ENCODE results near the gene KRT1.

Gene KRT1

DNA sequence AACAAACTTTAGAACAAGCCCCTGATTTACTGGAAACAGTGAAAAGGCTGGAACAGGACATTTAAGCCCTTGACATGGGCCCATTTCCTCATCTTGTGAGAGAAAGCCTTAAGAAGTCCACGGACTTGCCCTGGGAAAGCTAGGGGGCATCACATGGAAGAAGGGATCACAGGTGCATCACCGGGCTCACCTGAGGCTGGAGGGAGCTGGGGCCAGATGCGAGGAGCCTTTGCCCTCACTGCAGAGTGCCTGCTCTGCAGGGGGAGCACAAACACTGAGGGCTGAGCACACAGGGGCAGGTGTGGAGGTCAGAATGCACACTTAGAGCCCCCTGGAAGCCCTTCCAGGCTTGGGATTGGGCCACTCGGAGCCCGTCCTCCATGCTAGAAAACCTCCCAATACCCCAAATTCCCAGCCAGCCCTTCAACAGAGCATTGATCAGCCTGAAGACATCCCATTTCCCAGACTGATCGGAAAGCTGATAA lies 5.2 kb upstream of the KRT1 start:
- POLR2A ChIA-PET: interaction anchor here (0.6 kb wide), 1 partner anchor 30 kb away, joined by 3 read pairs; no protein-coding TSS in a partner anchor
- no peak for DNase-seq (ENCODE audit: extremely low spot score)
- TF ChIP-seq, protein P1, sequence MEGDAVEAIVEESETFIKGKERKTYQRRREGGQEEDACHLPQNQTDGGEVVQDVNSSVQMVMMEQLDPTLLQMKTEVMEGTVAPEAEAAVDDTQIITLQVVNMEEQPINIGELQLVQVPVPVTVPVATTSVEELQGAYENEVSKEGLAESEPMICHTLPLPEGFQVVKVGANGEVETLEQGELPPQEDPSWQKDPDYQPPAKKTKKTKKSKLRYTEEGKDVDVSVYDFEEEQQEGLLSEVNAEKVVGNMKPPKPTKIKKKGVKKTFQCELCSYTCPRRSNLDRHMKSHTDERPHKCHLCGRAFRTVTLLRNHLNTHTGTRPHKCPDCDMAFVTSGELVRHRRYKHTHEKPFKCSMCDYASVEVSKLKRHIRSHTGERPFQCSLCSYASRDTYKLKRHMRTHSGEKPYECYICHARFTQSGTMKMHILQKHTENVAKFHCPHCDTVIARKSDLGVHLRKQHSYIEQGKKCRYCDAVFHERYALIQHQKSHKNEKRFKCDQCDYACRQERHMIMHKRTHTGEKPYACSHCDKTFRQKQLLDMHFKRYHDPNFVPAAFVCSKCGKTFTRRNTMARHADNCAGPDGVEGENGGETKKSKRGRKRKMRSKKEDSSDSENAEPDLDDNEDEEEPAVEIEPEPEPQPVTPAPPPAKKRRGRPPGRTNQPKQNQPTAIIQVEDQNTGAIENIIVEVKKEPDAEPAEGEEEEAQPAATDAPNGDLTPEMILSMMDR (IDR thresholded peaks at IDR 0.05; ENCODE audit: control extremely low read depth, extremely low read depth, low read depth, missing control alignments): no peak
- CTCF ChIA-PET: interaction anchor here (1.4 kb wide), 1 partner anchor 10 kb away, joined by 4 read pairs; no protein-coding TSS in a partner anchor

DNA sequence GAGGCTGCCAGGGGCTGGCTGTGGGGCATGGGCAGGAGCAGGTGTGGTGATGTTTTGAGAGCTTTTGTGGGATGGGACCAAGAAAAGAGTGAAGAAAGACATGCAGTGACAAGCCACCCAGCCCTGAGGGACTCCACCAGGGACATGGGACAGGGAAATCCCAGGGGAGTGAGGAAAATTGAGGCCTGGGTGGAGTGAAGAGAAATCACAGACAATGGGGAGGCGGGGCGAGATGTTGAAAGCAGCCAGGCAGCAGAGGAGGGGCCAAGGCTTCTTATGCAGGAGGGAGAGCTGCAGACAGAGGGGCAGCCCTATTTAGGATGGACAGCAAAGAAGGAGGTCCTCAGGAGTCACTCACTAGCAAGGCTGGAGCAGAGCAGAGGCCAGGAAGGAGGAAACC lies 4.2 kb upstream of the KRT1 start:
- POLR2A ChIA-PET: no interaction called here
- TF ChIP-seq, protein P1 (IDR thresholded peaks at IDR 0.05; ENCODE audit: control extremely low read depth, extremely low read depth, low read depth, missing control alignments): no peak
- no peak for DNase-seq (ENCODE audit: extremely low spot score)
- CTCF ChIA-PET: no interaction called here

DNA sequence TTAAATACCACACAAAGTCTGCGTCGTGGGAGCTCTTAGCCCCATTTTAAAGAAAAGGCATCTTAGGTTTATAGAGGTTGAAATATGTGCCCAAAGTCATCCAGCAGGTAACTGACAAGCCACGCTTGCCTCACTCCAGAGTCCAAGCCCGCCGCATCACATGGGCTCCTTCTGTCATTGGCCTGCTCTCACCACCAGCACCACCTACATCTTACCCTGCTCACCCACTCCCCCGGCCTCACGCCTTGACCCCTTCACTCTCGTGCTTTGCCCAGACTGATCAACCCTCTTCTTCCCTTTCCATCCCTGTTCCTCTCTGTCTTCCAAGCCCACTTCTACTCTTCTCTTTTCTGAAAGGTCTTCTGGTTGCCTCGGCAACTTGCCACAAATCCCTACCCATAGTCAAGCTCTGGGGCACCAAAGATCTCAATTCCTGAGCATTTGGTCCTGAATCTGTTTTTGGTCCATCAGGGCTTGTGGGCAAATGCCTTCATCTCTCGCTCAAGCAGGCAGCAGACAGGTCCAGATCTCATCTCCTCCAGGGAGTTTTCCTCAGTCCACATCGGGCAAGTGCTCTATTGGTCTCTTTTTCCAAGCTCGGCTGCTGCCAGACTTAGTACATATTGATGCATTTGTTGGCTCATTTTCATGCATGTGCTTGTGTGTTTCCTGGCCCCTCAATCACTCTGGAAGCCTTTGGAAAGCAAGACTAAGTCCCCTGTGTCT lies 3.5 kb upstream of the KRT1 start:
- TF ChIP-seq, protein P1 (IDR thresholded peaks at IDR 0.05; ENCODE audit: control extremely low read depth, extremely low read depth, low read depth, missing control alignments): no peak
- POLR2A ChIA-PET: no interaction called here
- CTCF ChIA-PET: no interaction called here
- DNase-seq (ENCODE audit: extremely low spot score): no peak

DNA sequence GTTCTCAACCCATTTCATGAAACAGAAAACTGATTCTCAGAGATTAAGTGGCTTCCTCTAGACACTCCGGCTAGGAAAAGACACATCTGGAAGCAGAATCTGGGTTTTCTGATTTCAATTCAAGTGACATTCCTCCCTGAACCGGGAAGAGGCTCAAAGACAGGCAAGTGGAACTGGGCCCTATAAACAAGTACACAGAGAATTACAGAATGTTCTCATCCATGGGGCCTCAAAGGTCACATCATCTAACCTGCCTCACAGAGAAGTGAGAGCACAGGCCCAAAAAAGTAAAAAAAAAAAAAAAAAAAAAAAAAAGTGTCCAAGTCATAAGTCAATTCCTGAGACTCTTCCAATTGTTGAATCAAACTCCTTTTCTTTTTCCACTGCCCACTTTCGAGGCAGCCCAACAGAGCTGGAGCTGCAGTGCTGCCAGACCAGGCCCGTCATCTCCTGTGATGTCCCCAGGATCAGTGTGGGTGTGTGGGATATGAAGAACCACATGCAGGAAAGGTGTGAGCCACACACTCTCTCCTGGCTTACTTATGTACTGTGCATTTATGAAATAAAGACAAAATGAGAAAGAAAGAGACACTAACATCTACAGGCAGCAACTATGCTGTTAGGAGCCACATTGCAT lies 2.8 kb upstream of the KRT1 start:
- ChIA-PET POLR2A (no interaction called here), CTCF (no interaction called here)
- DNase-seq (ENCODE audit: extremely low spot score): no peak
- TF ChIP-seq, protein P1 (IDR thresholded peaks at IDR 0.05; ENCODE audit: control extremely low read depth, extremely low read depth, low read depth, missing control alignments): no peak

DNA sequence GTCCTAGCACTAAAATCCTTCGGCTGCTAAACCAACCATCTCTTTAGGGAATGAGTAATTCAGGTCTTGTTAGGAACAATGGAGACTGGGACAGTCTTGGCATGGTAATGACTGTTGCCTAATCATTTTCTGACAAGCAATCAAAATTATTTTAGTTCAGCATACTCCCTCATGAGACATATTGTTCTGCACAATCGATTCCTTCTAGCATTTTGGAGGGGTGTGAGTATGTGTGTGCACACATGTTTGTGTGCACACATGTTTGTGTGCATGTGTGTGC lies 2.1 kb upstream of the KRT1 start:
- POLR2A ChIA-PET: no interaction called here
- TF ChIP-seq, protein P1 (IDR thresholded peaks at IDR 0.05; ENCODE audit: control extremely low read depth, extremely low read depth, low read depth, missing control alignments): no peak
- no peak for DNase-seq (ENCODE audit: extremely low spot score)
- CTCF ChIA-PET: no interaction called here

DNA sequence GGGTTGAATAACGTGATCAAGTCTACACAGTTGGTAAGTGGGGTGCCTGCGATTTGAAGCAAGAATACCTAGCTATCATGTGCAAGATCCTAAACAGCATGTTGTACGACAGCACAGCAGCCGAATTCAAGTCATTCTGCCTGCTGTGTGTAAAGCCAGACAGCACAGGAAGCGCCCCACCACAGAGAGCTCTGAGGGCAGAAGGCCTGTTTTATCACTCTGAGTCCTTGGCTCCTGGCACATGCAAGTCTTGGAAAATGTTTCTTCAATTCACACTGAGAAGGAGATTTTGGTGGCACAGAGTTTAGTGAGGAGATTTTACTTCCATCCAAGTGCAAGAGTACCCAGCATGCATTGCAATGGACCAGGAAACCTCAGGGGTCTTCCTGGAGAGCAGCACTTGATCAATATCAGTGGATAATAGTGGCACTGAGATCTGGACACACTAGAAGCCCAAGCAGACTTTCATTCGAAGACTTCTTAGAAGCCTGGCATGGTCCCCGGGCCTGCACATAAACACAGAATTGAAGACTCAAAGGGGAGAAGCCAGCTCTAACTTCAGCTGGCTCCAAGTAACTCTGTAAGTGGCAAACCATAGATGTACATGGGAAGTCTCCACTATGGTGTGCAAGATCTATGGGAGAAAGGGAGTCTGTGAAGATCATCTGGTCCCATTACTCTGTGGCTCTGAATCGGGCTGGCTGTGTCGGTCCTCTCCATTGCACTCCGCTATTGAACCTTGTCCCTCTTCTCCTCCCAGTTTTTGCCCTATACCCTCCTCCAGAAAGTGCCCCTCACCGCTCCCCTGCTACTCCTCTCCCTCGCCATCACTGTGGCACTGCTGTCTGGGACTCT lies 1.5 kb upstream of the KRT1 start:
- CTCF ChIA-PET: no interaction called here
- no peak for DNase-seq (ENCODE audit: extremely low spot score)
- TF ChIP-seq, protein P1 (IDR thresholded peaks at IDR 0.05; ENCODE audit: control extremely low read depth, extremely low read depth, low read depth, missing control alignments): no peak
- POLR2A ChIA-PET: no interaction called here
